CD4-positive, alpha-beta T cell treated with Interleukin-4 for 4 hours (primary cell): Measurements from ENCODE around the gene ARMS2.

ENCODE experiments used
- DNase-seq: peaks from one replicate; pipeline ENCODE4 v3.0.0-alpha.2; 2020

Gene ARMS2, protein sequence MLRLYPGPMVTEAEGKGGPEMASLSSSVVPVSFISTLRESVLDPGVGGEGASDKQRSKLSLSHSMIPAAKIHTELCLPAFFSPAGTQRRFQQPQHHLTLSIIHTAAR

DNA sequence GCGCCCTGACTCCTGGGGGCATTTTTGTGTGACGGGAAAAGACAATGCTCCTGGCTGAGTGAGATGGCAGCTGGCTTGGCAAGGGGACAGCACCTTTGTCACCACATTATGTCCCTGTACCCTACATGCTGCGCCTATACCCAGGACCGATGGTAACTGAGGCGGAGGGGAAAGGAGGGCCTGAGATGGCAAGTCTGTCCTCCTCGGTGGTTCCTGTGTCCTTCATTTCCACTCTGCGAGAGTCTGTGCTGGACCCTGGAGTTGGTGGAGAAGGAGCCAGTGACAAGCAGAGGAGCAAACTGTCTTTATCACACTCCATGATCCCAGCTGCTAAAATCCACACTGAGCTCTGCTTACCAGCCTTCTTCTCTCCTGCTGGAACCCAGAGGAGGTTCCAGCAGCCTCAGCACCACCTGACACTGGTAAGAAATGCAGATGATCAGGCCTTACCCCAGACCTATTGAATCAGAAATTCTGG lies at the start of gene ARMS2:
TSS of gene ARMS2 (plus strand) at position 51 of the 478 bp plus-strand sequence. CDS start at position 126, 75 bp downstream.
- no peak for DNase-seq

DNA sequence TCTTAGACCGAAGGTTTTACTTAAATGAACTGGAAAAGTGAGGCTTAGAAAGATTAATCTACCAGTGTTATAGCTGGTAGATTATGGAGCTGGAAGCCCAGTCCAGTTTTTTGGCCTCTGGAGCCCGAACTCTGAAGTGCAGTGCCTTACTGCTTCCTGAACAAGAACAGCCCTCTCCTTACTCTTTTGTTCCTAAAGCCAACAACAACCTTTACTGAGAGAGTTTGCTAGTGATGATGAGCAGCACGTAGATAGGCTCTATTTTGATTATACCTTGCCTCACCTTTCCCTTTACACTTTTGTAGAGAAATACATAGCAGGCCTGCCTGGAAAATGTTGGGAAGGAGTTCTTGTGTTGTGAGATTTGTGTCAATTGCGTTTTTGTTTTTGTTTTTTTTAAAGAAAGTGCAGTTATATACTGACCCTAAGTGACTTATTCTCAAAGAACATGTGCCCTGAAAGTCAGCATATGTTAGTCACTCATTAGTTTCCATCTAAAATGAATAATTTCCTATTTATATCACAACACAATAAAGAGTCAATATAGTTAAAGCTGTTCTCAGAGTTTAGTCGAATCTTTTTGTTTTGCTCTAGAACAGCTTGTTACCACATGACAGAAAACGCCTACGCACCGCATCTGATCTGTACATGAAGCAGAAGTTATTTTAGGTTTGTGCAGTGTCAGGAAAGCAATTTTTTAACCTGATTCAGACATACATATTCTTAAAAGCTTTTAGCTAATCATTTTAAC lies 46.9 kb upstream of the ARMS2 start:
- no peak for DNase-seq

DNA sequence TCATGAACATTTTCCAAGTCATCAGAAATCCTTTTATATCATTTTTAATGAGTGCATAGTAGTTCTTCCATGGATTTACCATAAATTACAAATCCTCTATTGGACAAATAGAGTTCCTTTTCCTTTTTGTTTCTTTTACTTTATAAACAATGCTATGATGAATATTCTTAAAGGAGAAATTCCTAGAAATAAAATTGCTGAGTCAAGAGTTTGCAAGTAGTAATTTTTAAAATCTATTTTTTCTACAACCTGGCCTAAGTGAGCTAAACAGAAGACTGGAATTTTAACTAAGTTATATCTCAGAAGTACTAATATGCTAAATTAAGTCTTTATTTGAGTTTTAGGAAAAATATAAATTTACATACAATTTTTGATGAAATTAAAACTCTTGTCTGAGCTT lies 41.1 kb upstream of the ARMS2 start:
- DNase-seq, result no peak

DNA sequence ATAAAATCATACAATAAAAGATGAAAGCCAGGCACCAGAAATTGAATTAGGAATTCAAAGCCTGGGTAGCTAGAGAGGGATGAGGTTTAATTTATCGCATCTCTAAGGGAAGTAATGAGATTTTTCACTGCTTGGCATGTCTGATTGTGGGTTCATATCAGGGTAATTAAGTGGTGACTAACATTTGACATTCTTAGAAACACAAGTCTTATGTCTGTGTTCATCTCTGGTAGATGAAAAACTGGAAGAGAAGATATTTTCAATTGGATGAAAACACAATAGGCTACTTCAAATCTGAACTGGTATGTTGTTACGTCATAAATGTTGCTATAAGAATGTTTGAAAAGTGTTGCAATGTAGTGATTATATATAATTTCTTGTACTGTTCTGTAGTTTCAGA lies 36.8 kb upstream of the ARMS2 start:
- DNase-seq, result no peak

DNA sequence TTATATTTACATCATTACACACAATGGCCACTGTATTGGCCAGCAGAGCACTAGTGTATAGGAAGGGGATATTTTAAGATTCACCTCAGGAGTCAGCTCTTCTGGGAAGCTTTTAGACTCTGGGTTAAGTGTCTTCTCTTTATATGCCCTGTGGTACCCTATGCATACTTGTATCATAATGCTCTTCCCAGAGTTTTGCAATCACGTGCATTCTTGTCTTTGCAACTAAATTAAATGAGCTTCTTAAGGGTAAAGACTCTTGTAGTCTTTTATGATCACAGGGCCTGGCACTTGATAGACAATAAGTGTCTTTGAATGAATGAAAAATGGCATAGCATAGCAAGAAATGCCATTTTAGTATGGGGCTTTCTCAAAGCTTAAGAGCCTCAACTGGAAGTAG lies 35.4 kb upstream of the ARMS2 start:
- no peak for DNase-seq

DNA sequence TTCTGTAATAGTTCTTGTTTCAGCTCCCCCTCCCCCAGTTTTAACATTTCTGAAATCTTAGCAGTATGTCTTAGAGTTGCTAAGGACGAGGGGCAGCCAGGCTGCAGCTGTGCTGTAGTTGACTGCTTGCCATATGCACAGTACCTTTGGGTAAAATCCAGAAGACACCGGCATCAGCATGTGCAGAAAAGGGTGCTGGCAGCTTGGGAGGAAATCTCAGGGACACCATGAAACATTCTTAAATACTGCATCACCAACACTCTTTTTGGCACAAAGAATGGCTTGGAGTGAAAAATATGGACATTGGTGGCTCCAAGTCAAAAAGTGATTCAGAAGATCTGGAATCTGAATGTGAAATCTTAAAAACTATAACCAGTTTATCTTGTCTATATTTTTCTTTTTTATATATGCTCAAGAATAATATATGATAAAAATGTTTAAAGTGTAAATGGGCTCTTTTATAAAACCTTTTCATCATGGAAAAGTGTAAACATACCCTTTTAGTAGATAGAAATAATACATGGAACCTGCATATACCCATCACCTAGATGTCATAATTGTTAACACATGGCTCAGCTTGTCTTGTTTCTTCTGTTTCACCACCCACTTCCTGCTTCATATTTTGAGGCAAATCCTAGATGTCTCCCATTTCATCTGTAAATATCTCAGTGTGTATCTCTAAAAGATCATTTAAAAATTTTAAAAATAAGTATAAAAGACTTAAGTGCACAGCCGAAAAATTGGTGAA lies 34.4 kb upstream of the ARMS2 start:
- DNase-seq, result no peak

DNA sequence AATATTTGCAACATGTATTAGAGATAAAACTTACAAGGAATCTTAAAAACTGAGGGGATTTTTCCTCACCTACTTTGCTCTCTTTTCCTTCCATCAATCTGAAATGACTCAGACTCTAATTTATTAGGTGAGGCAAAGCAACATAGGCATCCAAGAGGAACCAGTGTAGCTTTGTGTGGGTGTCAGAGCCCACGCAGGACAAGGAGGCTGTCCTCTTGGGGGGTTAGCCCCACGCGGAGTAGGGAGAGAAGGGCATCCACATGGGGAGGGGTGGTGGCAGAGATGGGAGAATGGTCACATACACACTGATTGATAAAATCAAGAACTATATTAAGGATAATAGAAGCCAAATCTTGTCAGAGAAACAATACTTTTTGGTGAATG lies 33.8 kb upstream of the ARMS2 start:
- DNase-seq, result no peak

DNA sequence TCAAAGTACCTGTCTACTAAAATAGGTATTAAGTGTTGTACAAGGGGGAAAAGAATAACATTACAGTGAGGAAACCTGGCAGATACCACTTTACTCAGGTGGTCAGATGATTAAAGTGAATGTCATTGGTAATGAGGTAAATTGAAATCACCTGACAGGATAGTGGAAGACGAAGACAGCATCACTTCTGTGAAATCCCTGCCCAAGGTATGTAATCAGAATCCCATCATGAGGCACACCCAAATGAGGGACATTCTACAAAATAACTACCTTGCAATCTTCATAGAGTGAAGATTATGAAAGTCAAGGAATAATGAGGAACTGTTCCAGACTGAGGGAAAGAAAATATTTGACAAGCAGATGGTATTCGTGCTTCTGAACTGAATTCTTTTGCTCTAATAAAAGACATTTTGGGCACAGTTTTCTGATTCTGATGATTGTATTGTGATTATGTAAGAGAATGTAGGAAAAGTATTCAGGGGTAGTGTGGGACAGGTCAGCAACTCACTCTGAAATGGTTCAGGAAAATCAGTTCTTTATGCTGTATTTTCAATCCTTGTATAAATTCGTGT lies 33.3 kb upstream of the ARMS2 start:
- DNase-seq, result no peak

DNA sequence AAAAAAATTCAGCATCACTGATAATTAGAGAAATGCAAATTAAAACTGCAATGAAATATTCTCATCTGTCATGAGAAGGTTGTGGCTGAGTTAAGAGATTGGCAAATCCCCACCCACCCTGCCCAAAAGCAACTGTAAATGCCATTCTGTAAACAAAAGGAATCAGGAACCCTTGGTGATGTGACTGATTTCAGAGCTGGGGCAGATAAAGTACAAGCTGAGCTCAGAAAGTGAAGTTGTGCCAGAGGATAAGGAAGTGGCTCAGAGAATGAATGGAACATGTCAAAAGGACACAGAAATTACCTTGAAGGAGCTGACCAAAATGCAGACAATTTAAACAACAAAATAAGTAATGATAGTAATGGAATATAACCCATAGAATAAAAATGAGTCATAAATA lies 32.7 kb upstream of the ARMS2 start:
- DNase-seq, result no peak

DNA sequence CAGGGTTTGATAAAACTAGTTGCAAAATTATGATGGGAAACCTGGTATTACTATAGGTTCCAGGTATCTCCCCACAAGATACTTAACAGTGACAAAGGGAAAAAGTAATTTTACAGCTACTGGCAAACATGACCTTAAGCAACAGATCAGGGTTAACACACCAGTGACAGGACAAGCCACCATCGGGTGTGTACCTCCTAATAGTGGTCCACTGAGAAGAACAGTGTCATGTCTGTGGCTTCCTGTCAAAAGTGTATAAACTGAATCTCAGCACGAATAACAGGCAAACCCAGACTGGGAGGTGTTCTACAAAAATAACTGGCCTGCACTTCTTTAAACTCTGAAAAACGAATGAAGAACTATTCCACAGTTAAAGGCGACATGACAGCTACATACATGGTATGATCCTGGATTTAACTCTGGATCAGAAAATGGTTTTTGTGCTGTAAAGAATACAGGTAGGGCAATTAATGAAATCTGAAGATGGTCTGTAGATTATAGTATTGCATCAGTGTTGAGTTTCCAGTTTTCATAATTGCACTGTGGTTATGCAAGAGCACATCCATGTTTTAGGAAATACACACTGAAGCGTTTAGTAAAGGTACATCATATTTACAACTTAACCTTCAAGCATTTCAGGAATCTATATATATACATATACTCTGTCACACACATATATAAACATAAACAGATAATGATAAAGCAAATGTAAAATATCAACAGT lies 32.0 kb upstream of the ARMS2 start:
- DNase-seq, result peak; percentile 65

DNA sequence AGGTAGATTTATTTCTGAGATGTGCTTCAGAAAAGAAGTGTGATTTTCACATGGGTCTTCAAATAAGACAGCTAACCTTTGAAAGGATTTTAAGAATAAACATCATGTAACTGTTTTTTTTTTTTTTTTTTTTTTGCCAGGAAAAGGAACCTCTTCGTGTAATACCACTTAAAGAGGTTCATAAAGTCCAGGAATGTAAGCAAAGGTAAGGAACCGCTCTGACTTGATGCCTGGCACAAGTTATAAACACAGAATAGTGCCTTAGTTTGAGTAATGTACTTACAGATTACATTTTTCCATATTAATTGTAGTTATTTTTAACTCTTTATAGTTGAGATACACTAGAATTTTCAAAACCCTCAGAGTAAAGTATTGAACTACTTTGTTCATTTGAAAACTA lies 30.4 kb upstream of the ARMS2 start:
- DNase-seq, result no peak

DNA sequence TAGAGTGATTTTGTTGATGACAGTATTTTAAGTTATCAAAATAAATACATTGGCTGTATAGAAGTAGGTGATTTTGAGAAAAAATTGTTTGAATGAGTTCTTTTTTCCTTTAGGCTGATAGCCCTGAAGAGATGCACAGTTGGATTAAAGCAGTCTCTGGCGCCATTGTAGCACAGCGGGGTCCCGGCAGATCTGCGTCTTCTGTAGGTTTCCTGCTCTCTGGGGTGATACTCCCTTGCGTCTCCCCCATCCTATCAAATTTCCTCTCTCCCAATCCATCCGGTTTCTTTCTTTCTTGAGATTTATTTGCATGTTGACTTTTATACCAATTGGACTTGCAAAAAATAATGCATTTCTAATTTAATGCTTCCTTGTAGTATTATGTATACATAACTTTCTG lies 27.6 kb upstream of the ARMS2 start:
- no peak for DNase-seq

DNA sequence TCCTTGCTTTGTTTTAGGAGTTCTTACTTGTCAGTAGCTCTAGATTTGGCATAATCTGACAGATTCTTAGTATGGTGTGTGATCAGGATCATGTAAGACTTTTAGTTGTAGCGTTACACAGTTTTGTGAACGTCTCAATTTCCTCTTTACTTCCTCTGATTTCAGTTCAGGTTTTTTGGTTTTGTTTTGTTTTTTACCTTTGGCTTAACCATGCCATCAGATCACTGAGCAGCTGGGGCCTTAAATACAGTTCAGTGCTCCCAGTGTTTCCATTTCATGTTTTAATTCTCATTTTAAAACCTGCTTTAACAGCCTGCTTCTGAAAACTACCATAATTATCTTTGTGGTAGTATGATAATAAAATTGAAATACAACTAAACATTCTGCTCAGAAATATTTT lies 27.2 kb upstream of the ARMS2 start:
- DNase-seq, result no peak

DNA sequence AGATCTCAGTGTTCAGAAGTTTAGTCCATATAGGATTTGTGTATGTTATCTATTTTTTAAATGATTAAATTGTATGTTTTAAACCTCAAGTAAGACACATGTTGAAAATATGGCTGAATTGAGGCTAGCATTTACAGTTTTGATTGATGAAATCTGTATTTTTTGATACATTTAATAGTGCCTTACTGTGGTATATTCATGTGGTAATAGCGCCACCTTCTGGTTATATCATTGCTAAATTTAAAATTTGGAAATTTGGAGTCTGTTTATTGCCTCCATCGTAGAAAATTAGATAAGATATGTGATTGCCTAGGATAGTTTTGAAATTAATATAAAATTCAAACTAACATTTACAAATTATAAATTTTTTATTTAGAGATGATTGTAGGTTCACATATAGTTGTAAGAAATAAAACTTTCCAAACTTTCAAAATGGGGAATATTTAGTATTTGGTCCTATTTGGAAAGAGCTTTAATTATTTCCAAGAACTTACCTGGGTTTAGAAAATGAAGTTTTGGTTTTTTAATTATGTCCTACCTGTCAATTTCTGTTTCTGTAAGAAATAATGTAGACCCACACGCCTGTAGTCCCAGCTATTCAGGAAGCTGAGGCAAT lies 19.1 kb upstream of the ARMS2 start:
- peak; percentile 70 for DNase-seq

DNA sequence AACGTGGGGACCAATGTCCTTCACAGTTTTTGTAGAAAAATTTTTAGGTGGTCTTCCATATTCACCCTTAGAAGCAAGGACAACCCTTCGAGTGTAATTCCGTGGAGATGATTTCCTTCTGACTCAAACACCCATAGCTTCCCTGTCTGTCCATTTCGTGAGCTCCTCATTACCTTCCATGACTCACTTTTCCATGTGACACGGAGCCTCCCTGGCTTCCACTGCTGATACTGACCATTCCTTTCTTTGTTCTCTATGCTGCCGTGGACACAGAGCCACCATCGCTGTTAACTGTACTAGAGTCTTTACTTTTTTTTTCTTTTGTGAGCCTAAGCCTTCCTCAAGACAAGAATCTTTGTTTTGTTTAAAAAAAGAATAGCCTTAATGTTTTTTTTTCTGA lies 12.5 kb upstream of the ARMS2 start:
- DNase-seq, result no peak

DNA sequence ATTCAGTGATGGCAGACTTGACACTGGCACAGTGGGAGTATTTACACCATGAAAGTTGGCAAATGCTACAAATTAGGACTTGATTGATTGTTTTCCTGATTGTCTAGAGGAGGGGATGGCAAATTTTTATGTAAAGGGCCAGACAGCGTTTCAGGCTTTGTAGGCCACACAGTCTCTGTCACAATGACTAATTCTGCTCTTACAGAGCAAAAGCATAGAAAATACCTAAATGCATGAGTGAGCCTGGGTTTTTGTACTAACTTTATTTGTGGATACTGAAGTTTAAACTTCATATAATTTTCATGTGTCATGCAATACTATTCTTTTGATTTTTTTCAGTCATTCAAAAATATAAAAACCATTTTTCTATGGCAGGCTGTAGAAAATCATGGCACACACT lies 9.0 kb upstream of the ARMS2 start:
- DNase-seq, result no peak

DNA sequence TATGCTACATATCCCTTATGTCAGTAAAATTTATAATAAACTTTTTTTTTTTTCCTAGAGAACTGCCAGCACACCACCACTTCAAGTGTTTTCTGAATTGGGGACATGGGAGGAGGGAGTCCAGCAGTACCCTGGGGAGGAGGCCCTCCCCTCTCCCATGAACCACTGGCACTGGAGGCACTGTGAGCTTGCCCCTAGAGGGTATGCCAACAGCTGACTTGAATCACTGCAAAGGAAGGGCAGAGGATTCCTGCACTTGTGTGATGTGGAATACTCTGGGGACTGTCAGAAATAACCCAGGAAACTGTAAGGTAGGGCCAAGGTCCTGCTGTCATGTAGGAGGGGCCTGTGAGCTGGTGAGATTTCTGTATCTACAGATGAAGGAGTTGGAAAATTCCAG lies 8.5 kb upstream of the ARMS2 start:
- DNase-seq, result no peak

DNA sequence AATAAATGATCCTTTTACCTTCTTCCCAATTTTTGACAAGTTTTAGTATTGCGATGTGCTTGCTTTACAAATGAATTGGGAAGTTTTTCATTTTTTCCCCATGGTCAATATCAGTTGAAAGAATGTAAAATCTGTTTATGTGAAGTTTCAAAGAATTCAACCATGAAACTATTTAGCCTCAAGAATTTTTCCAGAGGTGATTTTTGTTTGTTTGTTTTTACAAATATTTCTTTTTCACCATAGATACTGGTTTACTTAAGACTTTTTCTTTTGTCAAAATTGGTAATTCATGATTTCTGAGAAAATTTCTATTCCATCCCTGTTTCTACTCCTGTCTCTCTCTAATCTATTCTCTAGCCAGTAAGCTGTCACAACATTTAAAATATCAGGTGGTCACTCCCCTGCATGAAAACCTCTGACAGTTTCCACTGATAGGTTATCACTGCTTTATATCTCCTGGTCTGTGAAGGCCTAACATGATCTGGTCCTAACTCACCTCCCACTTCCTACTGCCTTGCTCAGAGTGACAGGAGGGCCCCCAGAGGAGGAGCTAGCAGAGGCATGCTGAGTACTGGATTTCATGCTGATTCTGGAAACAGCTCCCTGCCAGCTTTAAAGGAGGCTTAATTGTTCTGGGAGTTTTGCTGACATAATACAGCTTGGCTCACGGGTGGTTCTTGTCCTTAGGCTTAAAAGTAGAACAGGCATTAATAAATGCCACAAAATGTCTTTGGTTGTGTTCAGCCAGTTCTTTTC lies 7.6 kb upstream of the ARMS2 start:
- no peak for DNase-seq

DNA sequence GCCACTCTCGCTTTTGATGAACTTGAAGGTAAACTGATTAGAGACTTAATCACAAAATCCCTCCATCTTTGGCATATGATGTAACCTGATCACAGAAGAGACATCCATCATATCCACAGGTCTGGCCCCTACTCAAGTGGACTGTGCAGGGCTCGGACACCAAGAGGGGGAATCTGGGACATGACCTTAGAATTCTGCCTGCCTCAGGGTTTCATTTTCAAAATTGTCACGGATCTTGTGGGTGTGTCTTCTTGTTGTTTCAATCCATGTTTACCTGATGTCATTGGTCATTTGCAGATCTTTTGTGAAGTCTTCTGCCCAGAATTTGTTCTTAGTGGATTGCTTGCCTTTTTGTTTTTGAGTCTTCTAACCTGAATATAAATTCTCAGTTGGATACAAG lies 5.9 kb upstream of the ARMS2 start:
- no peak for DNase-seq

DNA sequence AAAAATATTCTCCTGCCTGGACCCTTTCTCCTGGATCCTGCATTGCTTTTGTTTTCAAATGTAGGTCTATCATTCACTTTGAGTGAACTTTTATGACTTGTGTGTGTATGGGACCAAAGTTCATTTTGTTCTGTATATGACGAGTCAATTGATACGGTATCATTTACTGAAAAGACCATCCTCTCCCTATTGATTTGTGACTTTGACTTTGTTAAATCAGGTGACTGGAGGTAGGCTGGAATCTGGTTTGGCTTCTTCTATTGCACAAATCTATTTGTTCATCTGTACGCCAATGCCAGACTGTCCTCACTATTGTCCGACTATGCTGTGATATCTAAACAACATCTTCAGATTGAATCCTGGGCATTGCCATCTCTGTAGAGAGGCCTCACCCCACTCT lies 5.3 kb upstream of the ARMS2 start:
- no peak for DNase-seq

DNA sequence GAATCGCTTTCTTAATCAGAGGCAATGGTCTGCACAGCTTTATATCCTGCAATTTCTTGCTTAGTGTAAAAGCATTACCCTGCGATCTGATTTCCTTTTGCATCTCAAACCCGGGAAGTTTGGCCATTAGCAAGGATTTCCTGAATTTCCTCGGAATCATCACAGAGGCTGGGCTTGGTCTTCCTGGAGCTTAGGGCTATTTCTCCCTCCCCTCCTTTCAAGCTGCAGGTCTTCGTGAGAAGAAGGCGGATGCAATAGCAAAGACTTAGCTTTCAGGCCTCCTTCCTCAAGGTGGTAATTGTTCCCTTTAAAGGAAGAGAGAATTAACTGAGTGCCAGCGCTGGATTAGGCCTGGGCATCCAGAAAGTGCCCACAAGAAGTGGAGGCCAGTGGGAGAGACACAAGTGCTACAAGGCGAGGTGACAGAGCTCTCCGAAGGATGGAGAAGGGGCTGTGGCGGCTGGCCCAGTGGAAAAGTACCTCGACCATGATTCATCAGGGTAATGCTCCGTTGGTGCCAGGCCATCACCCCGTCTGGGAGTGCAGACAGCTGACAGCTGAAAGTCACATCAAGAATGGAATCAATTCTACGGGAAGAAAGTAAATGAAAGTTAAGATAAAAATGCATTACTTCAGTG lies 4.0 kb upstream of the ARMS2 start:
- DNase-seq, result no peak

DNA sequence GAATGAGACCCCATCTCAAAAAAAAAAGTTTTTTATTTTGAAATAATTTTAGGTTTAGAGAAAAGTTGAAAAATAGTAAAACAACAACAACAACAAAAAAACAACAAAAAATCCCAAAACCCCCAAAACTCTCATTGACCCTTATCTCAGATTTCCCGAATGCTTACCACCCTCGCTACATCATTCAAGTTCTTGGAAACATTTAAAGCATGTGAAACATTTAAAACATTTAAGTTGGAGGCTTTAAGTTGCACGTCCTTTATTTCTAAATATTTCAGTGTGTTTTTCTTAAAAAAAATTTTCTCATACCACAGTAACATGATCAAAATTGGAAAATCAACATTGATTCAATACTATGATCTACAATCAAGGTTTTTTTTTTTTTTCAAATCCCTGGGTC lies 382 bp upstream of the ARMS2 start:
- no peak for DNase-seq
